Measurements from ENCODE around the gene ANKRD33B. TPM values are rescaled to one million over a fixed set of nuclear protein-coding genes. Genes with fewer than 3 reads are reported as not detected.

The ANKRD33B gene
- total RNA-seq, 2 donors from 2014 or later: 10.9 to 18.9 TPM

GRCh38 chr5:10672146-10673016 lies 108.5 kb downstream of the ANKRD33B start:
- H3K27ac Mint-ChIP-seq: no peak overlapping the region
- DNase-seq (ENCODE audit: low spot score) (no peak), ATAC-seq (no peak)
- H3K9me3 Mint-ChIP-seq: no peaks in the 10 kb centered on the region
- peaks cover 6 to 9% of the 10 kb centered on the region in 2 donors for H3K4me1 Mint-ChIP-seq (ENCODE audit: low read depth in 2 of 2)
- no peak overlapping the region for H3K4me3 Mint-ChIP-seq
- peaks cover 4% of the 10 kb centered on the region for H3K36me3 Mint-ChIP-seq
- peaks cover 0 to 10% of the 10 kb centered on the region in 2 donors for H3K27me3 Mint-ChIP-seq

GRCh38 chr5:10673017-10673389 lies 109.1 kb downstream of the ANKRD33B start:
- Mint-ChIP-seq H3K4me1 (ENCODE audit: low read depth in 2 of 2) (peaks cover 6 to 12% of the 10 kb centered on the region in 2 donors), H3K27ac (no peak overlapping the region), H3K27me3 (peaks cover 0 to 10% of the 10 kb centered on the region in 2 donors), H3K4me3 (no peak overlapping the region), H3K9me3 (no peaks in the 10 kb centered on the region), H3K36me3 (peaks cover 10% of the 10 kb centered on the region)
- ATAC-seq: no peak
- DNase-seq (ENCODE audit: low spot score): no peak

- H3K27me3 Mint-ChIP-seq: peaks cover 0 to 10% of the 10 kb centered on the region in 2 donors
- H3K4me3 Mint-ChIP-seq: no peak overlapping the region
- H3K4me1 Mint-ChIP-seq (ENCODE audit: low read depth in 2 of 2): peaks cover 6 to 13% of the 10 kb centered on the region in 2 donors
- ATAC-seq (no peak), DNase-seq (ENCODE audit: low spot score) (no peak)
- H3K27ac Mint-ChIP-seq: no peak overlapping the region
- no peaks in the 10 kb centered on the region for H3K9me3 Mint-ChIP-seq
- H3K36me3 Mint-ChIP-seq: peaks cover 12% of the 10 kb centered on the region
These were observed 109.5 kb downstream of the ANKRD33B start for GRCh38 chr5:10673407-10673806.

GRCh38 chr5:10674096-10674495 lies 110.2 kb downstream of the ANKRD33B start:
- peaks cover 0 to 10% of the 10 kb centered on the region in 2 donors for H3K27me3 Mint-ChIP-seq
- no peaks in the 10 kb centered on the region for H3K9me3 Mint-ChIP-seq
- peaks cover 12% of the 10 kb centered on the region for H3K36me3 Mint-ChIP-seq
- H3K27ac Mint-ChIP-seq: no peak overlapping the region
- DNase-seq (ENCODE audit: low spot score): peak; percentile 34
- H3K4me3 Mint-ChIP-seq: no peak overlapping the region
- peaks cover 6 to 13% of the 10 kb centered on the region in 2 donors for H3K4me1 Mint-ChIP-seq (ENCODE audit: low read depth in 2 of 2)
- ATAC-seq: no peak

- no peak overlapping the region for H3K27ac Mint-ChIP-seq
- H3K4me3 Mint-ChIP-seq: no peak overlapping the region
- H3K27me3 Mint-ChIP-seq: peaks cover 0 to 10% of the 10 kb centered on the region in 2 donors
- H3K4me1 Mint-ChIP-seq (ENCODE audit: low read depth in 2 of 2): peaks cover 6 to 13% of the 10 kb centered on the region in 2 donors
- ATAC-seq: no peak
- H3K9me3 Mint-ChIP-seq: no peaks in the 10 kb centered on the region
- DNase-seq (ENCODE audit: low spot score): peak; percentile 13
- H3K36me3 Mint-ChIP-seq: peaks cover 12% of the 10 kb centered on the region
These were observed 110.7 kb downstream of the ANKRD33B start for GRCh38 chr5:10674582-10674981.

- no peak overlapping the region for H3K4me3 Mint-ChIP-seq
- ATAC-seq (no peak), DNase-seq (ENCODE audit: low spot score) (peak; percentile 35)
- no peaks in the 10 kb centered on the region for H3K9me3 Mint-ChIP-seq
- peaks cover 0 to 10% of the 10 kb centered on the region in 2 donors for H3K27me3 Mint-ChIP-seq
- no peak overlapping the region for H3K27ac Mint-ChIP-seq
- H3K36me3 Mint-ChIP-seq: peaks cover 12% of the 10 kb centered on the region
- H3K4me1 Mint-ChIP-seq (ENCODE audit: low read depth in 2 of 2): peaks cover 6 to 13% of the 10 kb centered on the region in 2 donors
These were observed 111.4 kb downstream of the ANKRD33B start for GRCh38 chr5:10675177-10675700.

- DNase-seq (ENCODE audit: low spot score): peak; percentile 16
- no peaks in the 10 kb centered on the region for H3K9me3 Mint-ChIP-seq
- peaks cover 18% of the 10 kb centered on the region for H3K36me3 Mint-ChIP-seq
- no peak overlapping the region for H3K4me3 Mint-ChIP-seq
- H3K4me1 Mint-ChIP-seq (ENCODE audit: low read depth in 2 of 2): peaks cover 9 to 12% of the 10 kb centered on the region in 2 donors
- H3K27me3 Mint-ChIP-seq: peaks cover 0 to 8% of the 10 kb centered on the region in 2 donors
- no peak for ATAC-seq
- H3K27ac Mint-ChIP-seq: no peak overlapping the region
These were observed 112.4 kb downstream of the ANKRD33B start for GRCh38 chr5:10676224-10676623.

- H3K4me3 Mint-ChIP-seq: no peak overlapping the region
- H3K27ac Mint-ChIP-seq: no peak overlapping the region
- DNase-seq (ENCODE audit: low spot score) (peak; percentile 45), ATAC-seq (no peak)
- H3K9me3 Mint-ChIP-seq: no peaks in the 10 kb centered on the region
- H3K27me3 Mint-ChIP-seq: peaks cover 0 to 8% of the 10 kb centered on the region in 2 donors
- H3K4me1 Mint-ChIP-seq (ENCODE audit: low read depth in 2 of 2): peaks cover 16 to 19% of the 10 kb centered on the region in 2 donors
- H3K36me3 Mint-ChIP-seq: peaks cover 18% of the 10 kb centered on the region
These were observed 113.1 kb downstream of the ANKRD33B start for GRCh38 chr5:10676946-10677345.

- ATAC-seq: no peak
- peak; percentile 51 for DNase-seq (ENCODE audit: low spot score)
- H3K9me3 Mint-ChIP-seq: no peaks in the 10 kb centered on the region
- no peak overlapping the region for H3K27ac Mint-ChIP-seq
- peaks cover 0 to 8% of the 10 kb centered on the region in 2 donors for H3K27me3 Mint-ChIP-seq
- H3K36me3 Mint-ChIP-seq: peaks cover 18% of the 10 kb centered on the region
- peaks cover 22 to 24% of the 10 kb centered on the region in 2 donors for H3K4me1 Mint-ChIP-seq (ENCODE audit: low read depth in 2 of 2)
- no peak overlapping the region for H3K4me3 Mint-ChIP-seq
These were observed 113.7 kb downstream of the ANKRD33B start for GRCh38 chr5:10677533-10677932.

- Mint-ChIP-seq H3K36me3 (peaks cover 18% of the 10 kb centered on the region), H3K27ac (no peak overlapping the region), H3K9me3 (no peaks in the 10 kb centered on the region), H3K27me3 (peaks cover 0 to 8% of the 10 kb centered on the region in 2 donors), H3K4me1 (ENCODE audit: low read depth in 2 of 2) (peaks cover 28 to 31% of the 10 kb centered on the region in 2 donors), H3K4me3 (no peak overlapping the region)
- DNase-seq (ENCODE audit: low spot score): peak; percentile 2
- no peak for ATAC-seq
These were observed 114.4 kb downstream of the ANKRD33B start for GRCh38 chr5:10678244-10678643.

GRCh38 chr5:10679336-10679988 lies 115.6 kb downstream of the ANKRD33B start:
- H3K27me3 Mint-ChIP-seq: peaks cover 0 to 8% of the 10 kb centered on the region in 2 donors
- no peak overlapping the region for H3K4me3 Mint-ChIP-seq
- ATAC-seq (no peak), DNase-seq (ENCODE audit: low spot score) (peak; percentile 32)
- peaks cover 18% of the 10 kb centered on the region for H3K36me3 Mint-ChIP-seq
- H3K4me1 Mint-ChIP-seq (ENCODE audit: low read depth in 2 of 2): peaks cover 32 to 34% of the 10 kb centered on the region in 2 donors
- no peak overlapping the region for H3K27ac Mint-ChIP-seq
- H3K9me3 Mint-ChIP-seq: no peaks in the 10 kb centered on the region

- H3K27ac Mint-ChIP-seq: peak overlapping the region in 1 of 2 donors; percentile 58
- no peak for ATAC-seq
- H3K27me3 Mint-ChIP-seq: no peaks in the 10 kb centered on the region
- peaks cover 18% of the 10 kb centered on the region for H3K36me3 Mint-ChIP-seq
- H3K4me1 Mint-ChIP-seq (ENCODE audit: low read depth in 2 of 2): peaks cover 36 to 47% of the 10 kb centered on the region in 2 donors
- H3K4me3 Mint-ChIP-seq: peak overlapping the region; percentile 41
- H3K9me3 Mint-ChIP-seq: no peaks in the 10 kb centered on the region
- no peak for DNase-seq (ENCODE audit: low spot score)
These were observed 117.1 kb downstream of the ANKRD33B start for GRCh38 chr5:10680876-10681481.

All from natural killer cell treated with Interleukin-12 subunit alpha and Interleukin-12 subunit beta and Interleukin-15 and Interleukin-18, amount 100 ng/mL, for 72 hours (primary cell).